ENCODE measurements around the gene TRAPPC10.

DNA sequence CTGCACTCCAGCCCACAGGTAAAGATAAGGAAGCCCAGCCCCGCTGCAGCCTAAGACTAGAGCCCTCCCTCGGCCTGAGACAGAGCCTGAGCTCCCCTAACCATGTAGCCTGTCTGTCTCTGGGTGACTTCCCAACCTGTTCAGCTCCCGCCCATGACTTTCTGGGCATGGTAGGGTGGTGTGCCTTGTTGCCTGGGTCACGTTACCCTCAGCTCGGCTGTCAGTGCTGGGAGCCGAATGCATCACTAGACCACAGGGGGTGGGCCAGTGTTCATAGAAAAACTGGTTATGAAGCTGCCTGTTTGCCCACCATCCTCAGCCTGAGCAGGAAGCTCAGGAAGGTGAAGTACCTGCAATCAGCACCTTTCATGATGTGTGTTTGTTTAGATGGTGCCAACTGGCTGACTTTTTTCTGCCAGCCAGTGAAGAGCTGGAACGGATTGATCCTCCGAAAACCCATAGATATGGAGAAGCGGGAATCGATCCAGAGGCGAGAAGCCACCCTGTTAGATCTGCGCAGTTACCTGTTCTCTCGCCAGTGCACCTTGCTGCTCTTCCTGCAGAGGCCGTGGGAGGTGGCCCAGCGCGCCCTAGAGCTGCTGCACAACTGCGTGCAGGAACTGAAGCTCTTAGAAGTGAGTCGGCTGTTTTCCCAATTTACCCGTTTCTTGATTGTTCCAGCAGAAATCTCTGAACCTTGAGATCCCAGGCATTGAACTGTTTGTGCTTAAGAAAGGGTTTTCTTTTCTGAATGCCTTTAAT, 51.2 kb downstream of the TRAPPC10 start:
- no peak for TF ChIP-seq CTCF (IDR thresholded peaks at IDR 0.05 in 2 of 3, conservative IDR thresholded peaks at IDR 0.05 in 1 of 3; ENCODE audit: control insufficient read depth in 2 of 3, extremely low read depth in 1 of 3, insufficient read depth in 1 of 3, low read depth in 3 of 3, low read length in 3 of 3)
- TF ChIP-seq TAF1 (IDR thresholded peaks at IDR 0.05; ENCODE audit: borderline replicate concordance, low read depth, low read length): no peak
- TF ChIP-seq BCL3 (IDR thresholded peaks at IDR 0.05; ENCODE audit: borderline replicate concordance, insufficient read depth, low read depth, low read length, poor library complexity, severe bottlenecking): no peak
- no peak for TF ChIP-seq EZH2 (IDR thresholded peaks at IDR 0.05; ENCODE audit: borderline replicate concordance, control insufficient read depth, low read depth, low read length)
- TF ChIP-seq GABPA (IDR thresholded peaks at IDR 0.05; ENCODE audit: low read depth): no peak
- TF ChIP-seq, protein P1, sequence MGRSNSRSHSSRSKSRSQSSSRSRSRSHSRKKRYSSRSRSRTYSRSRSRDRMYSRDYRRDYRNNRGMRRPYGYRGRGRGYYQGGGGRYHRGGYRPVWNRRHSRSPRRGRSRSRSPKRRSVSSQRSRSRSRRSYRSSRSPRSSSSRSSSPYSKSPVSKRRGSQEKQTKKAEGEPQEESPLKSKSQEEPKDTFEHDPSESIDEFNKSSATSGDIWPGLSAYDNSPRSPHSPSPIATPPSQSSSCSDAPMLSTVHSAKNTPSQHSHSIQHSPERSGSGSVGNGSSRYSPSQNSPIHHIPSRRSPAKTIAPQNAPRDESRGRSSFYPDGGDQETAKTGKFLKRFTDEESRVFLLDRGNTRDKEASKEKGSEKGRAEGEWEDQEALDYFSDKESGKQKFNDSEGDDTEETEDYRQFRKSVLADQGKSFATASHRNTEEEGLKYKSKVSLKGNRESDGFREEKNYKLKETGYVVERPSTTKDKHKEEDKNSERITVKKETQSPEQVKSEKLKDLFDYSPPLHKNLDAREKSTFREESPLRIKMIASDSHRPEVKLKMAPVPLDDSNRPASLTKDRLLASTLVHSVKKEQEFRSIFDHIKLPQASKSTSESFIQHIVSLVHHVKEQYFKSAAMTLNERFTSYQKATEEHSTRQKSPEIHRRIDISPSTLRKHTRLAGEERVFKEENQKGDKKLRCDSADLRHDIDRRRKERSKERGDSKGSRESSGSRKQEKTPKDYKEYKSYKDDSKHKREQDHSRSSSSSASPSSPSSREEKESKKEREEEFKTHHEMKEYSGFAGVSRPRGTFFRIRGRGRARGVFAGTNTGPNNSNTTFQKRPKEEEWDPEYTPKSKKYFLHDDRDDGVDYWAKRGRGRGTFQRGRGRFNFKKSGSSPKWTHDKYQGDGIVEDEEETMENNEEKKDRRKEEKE (IDR thresholded peaks at IDR 0.05): no peak
- TF ChIP-seq POLR2A (IDR thresholded peaks at IDR 0.05; ENCODE audit: low read depth, low read length): no peak
- TF ChIP-seq SP1 (IDR thresholded peaks at IDR 0.05; ENCODE audit: low read depth, low read length): no peak
- no peak for TF ChIP-seq ZBED1 (IDR thresholded peaks at IDR 0.05; ENCODE audit: borderline replicate concordance)
- TF ChIP-seq YY1 (IDR thresholded peaks at IDR 0.05; ENCODE audit: low read depth, low read length): no peak
- TF ChIP-seq RCOR1 (conservative IDR thresholded peaks at IDR 0.05; ENCODE audit: low read depth, low read length): no peak
- TF ChIP-seq NFIC (IDR thresholded peaks at IDR 0.05; ENCODE audit: low read depth, low read length): no peak
- TF ChIP-seq, protein P2, sequence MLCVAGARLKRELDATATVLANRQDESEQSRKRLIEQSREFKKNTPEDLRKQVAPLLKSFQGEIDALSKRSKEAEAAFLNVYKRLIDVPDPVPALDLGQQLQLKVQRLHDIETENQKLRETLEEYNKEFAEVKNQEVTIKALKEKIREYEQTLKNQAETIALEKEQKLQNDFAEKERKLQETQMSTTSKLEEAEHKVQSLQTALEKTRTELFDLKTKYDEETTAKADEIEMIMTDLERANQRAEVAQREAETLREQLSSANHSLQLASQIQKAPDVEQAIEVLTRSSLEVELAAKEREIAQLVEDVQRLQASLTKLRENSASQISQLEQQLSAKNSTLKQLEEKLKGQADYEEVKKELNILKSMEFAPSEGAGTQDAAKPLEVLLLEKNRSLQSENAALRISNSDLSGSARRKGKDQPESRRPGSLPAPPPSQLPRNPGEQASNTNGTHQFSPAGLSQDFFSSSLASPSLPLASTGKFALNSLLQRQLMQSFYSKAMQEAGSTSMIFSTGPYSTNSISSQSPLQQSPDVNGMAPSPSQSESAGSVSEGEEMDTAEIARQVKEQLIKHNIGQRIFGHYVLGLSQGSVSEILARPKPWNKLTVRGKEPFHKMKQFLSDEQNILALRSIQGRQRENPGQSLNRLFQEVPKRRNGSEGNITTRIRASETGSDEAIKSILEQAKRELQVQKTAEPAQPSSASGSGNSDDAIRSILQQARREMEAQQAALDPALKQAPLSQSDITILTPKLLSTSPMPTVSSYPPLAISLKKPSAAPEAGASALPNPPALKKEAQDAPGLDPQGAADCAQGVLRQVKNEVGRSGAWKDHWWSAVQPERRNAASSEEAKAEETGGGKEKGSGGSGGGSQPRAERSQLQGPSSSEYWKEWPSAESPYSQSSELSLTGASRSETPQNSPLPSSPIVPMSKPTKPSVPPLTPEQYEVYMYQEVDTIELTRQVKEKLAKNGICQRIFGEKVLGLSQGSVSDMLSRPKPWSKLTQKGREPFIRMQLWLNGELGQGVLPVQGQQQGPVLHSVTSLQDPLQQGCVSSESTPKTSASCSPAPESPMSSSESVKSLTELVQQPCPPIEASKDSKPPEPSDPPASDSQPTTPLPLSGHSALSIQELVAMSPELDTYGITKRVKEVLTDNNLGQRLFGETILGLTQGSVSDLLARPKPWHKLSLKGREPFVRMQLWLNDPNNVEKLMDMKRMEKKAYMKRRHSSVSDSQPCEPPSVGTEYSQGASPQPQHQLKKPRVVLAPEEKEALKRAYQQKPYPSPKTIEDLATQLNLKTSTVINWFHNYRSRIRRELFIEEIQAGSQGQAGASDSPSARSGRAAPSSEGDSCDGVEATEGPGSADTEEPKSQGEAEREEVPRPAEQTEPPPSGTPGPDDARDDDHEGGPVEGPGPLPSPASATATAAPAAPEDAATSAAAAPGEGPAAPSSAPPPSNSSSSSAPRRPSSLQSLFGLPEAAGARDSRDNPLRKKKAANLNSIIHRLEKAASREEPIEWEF (IDR thresholded peaks at IDR 0.05; ENCODE audit: insufficient replicate concordance, low read depth, low read length): no peak
- no peak for TF ChIP-seq POU2F2 (IDR thresholded peaks at IDR 0.05; ENCODE audit: borderline replicate concordance, low read depth, low read length)

Data from GM12878 (cell line).